Keratinocyte (primary cell): Measurements from ENCODE around the gene VARS1. TPM values are rescaled to one million over a fixed set of nuclear protein-coding genes. Genes with fewer than 3 reads are reported as not detected.

Experiments
- DNase-seq: peaks from one replicate; pipeline ENCODE4 v3.0.0-alpha.2; 2011; ENCODE audit warnings: low read depth, missing footprints, low spot score
- FAIRE-seq: peaks from 2 replicates; lab custom pipeline; 2011; peaks lifted over from hg19 to GRCh38; lab: Jason Lieb, UNC
- H2AFZ ChIP-seq: 2 replicates; pipeline ENCODE4 v1.6.0; 2012; ENCODE audit warnings: low read length, control low read depth, inconsistent platforms; ENCODE audit not compliant: control insufficient read depth
- H3K27ac ChIP-seq: 2 replicates; pipeline ENCODE4 v1.5.1; 2011; ENCODE audit warnings: low read length; ENCODE audit not compliant: control insufficient read depth, insufficient read depth
- H3K27me3 ChIP-seq: 3 replicates; pipeline ENCODE4 v1.6.0; 2011; ENCODE audit warnings: low read length; ENCODE audit not compliant: control insufficient read depth, insufficient read depth; ENCODE audit errors: extremely low read depth
- H3K36me3 ChIP-seq, 2 experiments: 2 replicates in 1 of 2; 3 replicates in 1 of 2; pipeline ENCODE4 v1.5.1; 2011; ENCODE audit warnings: low read length in 2 of 2, mild to moderate bottlenecking in 1 of 2; ENCODE audit not compliant: control insufficient read depth in 2 of 2, insufficient read depth in 2 of 2; ENCODE audit errors: extremely low read depth in 1 of 2
- H3K4me1 ChIP-seq: 3 replicates; pipeline ENCODE4 v1.5.1; 2011; ENCODE audit warnings: low read length; ENCODE audit not compliant: control insufficient read depth, insufficient read depth; ENCODE audit errors: extremely low read depth
- H3K4me2 ChIP-seq: 3 replicates; pipeline ENCODE4 v1.6.0; 2011; ENCODE audit warnings: low read depth, low read length; ENCODE audit not compliant: control insufficient read depth, insufficient read depth; ENCODE audit errors: extremely low read depth
- H3K4me3 ChIP-seq, 3 experiments: fragments of 200-600 bp in 1 of 3; sonication (generic) in 1 of 3; 2 replicates in 2 of 3; 3 replicates in 1 of 3; pipeline ENCODE4 v1.5.1; 2011 to 2016; ENCODE audit warnings: low read length in 3 of 3, mild to moderate bottlenecking in 3 of 3, control low read depth in 2 of 3, inconsistent platforms in 1 of 3, low read depth in 1 of 3, mixed read lengths in 1 of 3, mixed run types in 1 of 3, moderate library complexity in 1 of 3; ENCODE audit not compliant: control insufficient read depth in 2 of 3, insufficient read depth in 2 of 3; ENCODE audit errors: extremely low read depth in 1 of 3
- H3K79me2 ChIP-seq: 2 replicates; pipeline ENCODE4 v1.6.0; 2012; ENCODE audit warnings: low read length; ENCODE audit not compliant: control insufficient read depth, insufficient read depth
- H3K9ac ChIP-seq: 3 replicates; pipeline ENCODE4 v1.6.0; 2011; ENCODE audit warnings: low read length; ENCODE audit not compliant: control insufficient read depth, insufficient read depth; ENCODE audit errors: extremely low read depth
- H3K9me1 ChIP-seq: 3 replicates; pipeline ENCODE4 v1.6.0; 2011; ENCODE audit warnings: low read length; ENCODE audit not compliant: control insufficient read depth, insufficient read depth; ENCODE audit errors: extremely low read depth
- H3K9me3 ChIP-seq: 2 replicates; pipeline ENCODE4 v1.5.1; 2012; ENCODE audit warnings: low read depth, low read length; ENCODE audit not compliant: control insufficient read depth
- H4K20me1 ChIP-seq: 3 replicates; pipeline ENCODE4 v1.6.0; 2011; ENCODE audit warnings: low read length; ENCODE audit not compliant: control insufficient read depth, insufficient read depth; ENCODE audit errors: extremely low read depth
- EZH2 ChIP-seq: IDR thresholded peaks from one replicate; pipeline ENCODE4 v1.6.1; 2012; ENCODE audit warnings: inconsistent platforms, mild to moderate bottlenecking, low read length, moderate library complexity
- dilution Hi-C: fragments of 300-500 bp; cut with MboI; formaldehyde crosslinking; loops from one replicate; pipeline ENCODE4 v1.7.0; 2020; ENCODE audit warnings: low sequenced_read_pairs; ENCODE audit not compliant: extremely low pct_ligation_motif_present
- polyA plus RNA-seq, 5 experiments: library from polyadenylated mRNA; depleted of rRNA in 3 of 5; stranded (reverse) in 3 of 5; stranded (forward) in 1 of 5; unstranded in 1 of 5; fragments of >200 nt; gene quantifications; 1 replicate in 1 of 5; 2 replicates in 3 of 5; 3 replicates in 1 of 5; pipeline versions ENCODE4 v1.2.1 to v1.2.3, GENCODE V29; 2011 to 2012; ENCODE audit warnings: missing spikeins in 2 of 5, low read depth in 1 of 5, low replicate concordance in 1 of 5
- TF ChIP-seq, protein P1 (sequence below), 3 experiments: IDR thresholded peaks in 1 of 3; conservative IDR thresholded peaks in 1 of 3; optimal IDR thresholded peaks in 1 of 3; 2 replicates in 2 of 3; 3 replicates in 1 of 3; pipeline versions ENCODE3 to v1.5.1; 2011; ENCODE audit warnings: low read length in 3 of 3, mild to moderate bottlenecking in 3 of 3, moderate library complexity in 2 of 3, control low read depth in 1 of 3, inconsistent platforms in 1 of 3; ENCODE audit not compliant: insufficient read depth in 2 of 3; ENCODE audit errors: extremely low read depth in 1 of 3

Gene VARS1
- polyA plus RNA-seq, 1 donor (not counting 4 experiments of a cell fraction or from before 2014, with no cell fraction given): 26.3 TPM

- TF ChIP-seq, protein P1, sequence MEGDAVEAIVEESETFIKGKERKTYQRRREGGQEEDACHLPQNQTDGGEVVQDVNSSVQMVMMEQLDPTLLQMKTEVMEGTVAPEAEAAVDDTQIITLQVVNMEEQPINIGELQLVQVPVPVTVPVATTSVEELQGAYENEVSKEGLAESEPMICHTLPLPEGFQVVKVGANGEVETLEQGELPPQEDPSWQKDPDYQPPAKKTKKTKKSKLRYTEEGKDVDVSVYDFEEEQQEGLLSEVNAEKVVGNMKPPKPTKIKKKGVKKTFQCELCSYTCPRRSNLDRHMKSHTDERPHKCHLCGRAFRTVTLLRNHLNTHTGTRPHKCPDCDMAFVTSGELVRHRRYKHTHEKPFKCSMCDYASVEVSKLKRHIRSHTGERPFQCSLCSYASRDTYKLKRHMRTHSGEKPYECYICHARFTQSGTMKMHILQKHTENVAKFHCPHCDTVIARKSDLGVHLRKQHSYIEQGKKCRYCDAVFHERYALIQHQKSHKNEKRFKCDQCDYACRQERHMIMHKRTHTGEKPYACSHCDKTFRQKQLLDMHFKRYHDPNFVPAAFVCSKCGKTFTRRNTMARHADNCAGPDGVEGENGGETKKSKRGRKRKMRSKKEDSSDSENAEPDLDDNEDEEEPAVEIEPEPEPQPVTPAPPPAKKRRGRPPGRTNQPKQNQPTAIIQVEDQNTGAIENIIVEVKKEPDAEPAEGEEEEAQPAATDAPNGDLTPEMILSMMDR (optimal IDR thresholded peaks at IDR 0.05 in 1 of 3, IDR thresholded peaks at IDR 0.05 in 1 of 3, conservative IDR thresholded peaks at IDR 0.05 in 1 of 3; ENCODE audit: extremely low read depth in 1 of 3, insufficient read depth in 2 of 3, low read length in 3 of 3): no peak
- TF ChIP-seq EZH2: no peak
- dilution Hi-C loops: no loop called here
- FAIRE-seq: no peak
- Histone ChIP-seq H3K36me3 (peaks cover 6 to 13% of the 10 kb centered on the region in 2 experiments), H3K79me2 (no peaks in the 10 kb centered on the region), H3K9me1 (no peaks in the 10 kb centered on the region), H3K9me3 (no peaks in the 10 kb centered on the region), H4K20me1 (no peaks in the 10 kb centered on the region), H3K27ac (no peak overlapping the region), H3K9ac (no peak overlapping the region), H3K4me3 (no peak overlapping the region), H2AFZ (no peak overlapping the region), H3K27me3 (no peaks in the 10 kb centered on the region), H3K4me1 (peaks cover 5% of the 10 kb centered on the region), H3K4me2 (no peak overlapping the region)
- DNase-seq: no peak
Measured at GRCh38 chr6:31762878-31763618, 32.5 kb downstream of the VARS1 start.

- H3K36me3 ChIP-seq: peaks cover 6 to 13% of the 10 kb centered on the region in 2 experiments
- FAIRE-seq: no peak
- peaks cover 5% of the 10 kb centered on the region for H3K4me1 ChIP-seq
- no peak within 1 kb of the TSS for H2AFZ ChIP-seq
- H3K27me3 ChIP-seq: no peaks in the 10 kb centered on the region
- no peak within 1 kb of the TSS for H3K4me3 ChIP-seq
- no peaks in the 10 kb centered on the region for H4K20me1 ChIP-seq
- no peak within 1 kb of the TSS for H3K27ac ChIP-seq
- no peaks in the 10 kb centered on the region for H3K9me3 ChIP-seq
- H3K9ac ChIP-seq: no peak within 1 kb of the TSS
- H3K79me2 ChIP-seq: no peaks in the 10 kb centered on the region
- no peak for TF ChIP-seq EZH2
- TF ChIP-seq, protein P1 (optimal IDR thresholded peaks at IDR 0.05 in 1 of 3, IDR thresholded peaks at IDR 0.05 in 1 of 3, conservative IDR thresholded peaks at IDR 0.05 in 1 of 3; ENCODE audit: extremely low read depth in 1 of 3, insufficient read depth in 2 of 3, low read length in 3 of 3): no peak
- DNase-seq: no peak
- dilution Hi-C loops: no loop called here
- H3K4me2 ChIP-seq: no peak within 1 kb of the TSS
- H3K9me1 ChIP-seq: no peaks in the 10 kb centered on the region
Measured at GRCh38 chr6:31762356-31762755, 33.2 kb downstream of the VARS1 start, which contains the start of gene SAPCD1. SAPCD1 (plus strand) TSS chr6:31762656; CDS start chr6:31763055, 399 bp downstream.
